H1 (cell line): ENCODE data around the gene GNG12. TPM values are rescaled to one million over a fixed set of nuclear protein-coding genes. Genes with fewer than 3 reads are reported as not detected.

ENCODE experiments used
- CTCF ChIA-PET: fragments of 300-600 bp; sonication (Branson Sonifier 250); formaldehyde crosslinking; loops from one replicate; lab custom pipeline; 2021; ENCODE audit not compliant: partially characterized antibody; lab: Charles Lee
- POLR2A ChIA-PET: fragments of 300-600 bp; sonication (Branson Sonifier 250); formaldehyde crosslinking; loops from one replicate; lab custom pipeline; 2021; ENCODE audit warnings: inconsistent platforms; ENCODE audit not compliant: partially characterized antibody; lab: Charles Lee
- DNase-seq, 2 experiments: peaks; one replicate each; pipeline versions ENCODE4 v3.0.0 to v3.0.0-alpha.2; 2010 to 2022; ENCODE audit warnings: low spot score in 2 of 2, low read depth in 1 of 2, mixed read lengths in 1 of 2
- FAIRE-seq: peaks from 2 replicates; lab custom pipeline; 2011; peaks lifted over from hg19 to GRCh38; lab: Jason Lieb, UNC
- H2AFZ ChIP-seq: 2 replicates; pipeline ENCODE4 v1.8.1; 2012; ENCODE audit warnings: low read length, inconsistent platforms
- H2AK5ac ChIP-seq: 2 replicates; pipeline ENCODE4 v1.6.1; 2013; ENCODE audit warnings: low read depth, low read length
- H2BK120ac ChIP-seq: replicated peaks from 2 replicates; pipeline ENCODE3; 2013; ENCODE audit warnings: low read depth, low read length, inconsistent platforms
- H2BK12ac ChIP-seq: 2 replicates; pipeline ENCODE4 v1.6.1; 2013; ENCODE audit warnings: low read depth, low read length
- H2BK15ac ChIP-seq: 2 replicates; pipeline ENCODE4 v1.6.1; 2013; ENCODE audit warnings: low read length
- H2BK20ac ChIP-seq: 2 replicates; pipeline ENCODE4 v1.6.1; 2013; ENCODE audit warnings: low read length
- H2BK5ac ChIP-seq: 2 replicates; pipeline ENCODE4 v1.6.1; 2013; ENCODE audit warnings: low read depth, low read length
- H3K14ac ChIP-seq: 2 replicates; pipeline ENCODE4 v1.6.1; 2013; ENCODE audit warnings: inconsistent platforms; ENCODE audit not compliant: insufficient read length
- H3K18ac ChIP-seq: 2 replicates; pipeline ENCODE4 v1.6.1; 2013; ENCODE audit warnings: low read length; ENCODE audit errors: extremely low read depth
- H3K23ac ChIP-seq: 2 replicates; pipeline ENCODE4 v1.6.1; 2013; ENCODE audit warnings: inconsistent platforms; ENCODE audit not compliant: insufficient read length
- H3K23me2 ChIP-seq: 2 replicates; pipeline ENCODE4 v1.6.1; 2013; ENCODE audit warnings: low read depth, low read length
- H3K27ac ChIP-seq: 2 replicates; pipeline ENCODE4 v1.6.1; 2011; ENCODE audit warnings: low read depth, low read length, inconsistent platforms
- H3K27me3 ChIP-seq, 4 experiments: replicated peaks in 1 of 4; 1 replicate in 1 of 4; 2 replicates in 3 of 4; pipeline versions ENCODE4 v1.6.1 to v1.8.1; 2011 to 2013; ENCODE audit warnings: low read length in 3 of 4, mild to moderate bottlenecking in 3 of 4, inconsistent platforms in 2 of 4, mixed read lengths in 2 of 4, moderate library complexity in 1 of 4; ENCODE audit not compliant: control insufficient read depth in 3 of 4, insufficient read depth in 3 of 4; ENCODE audit errors: extremely low read depth in 1 of 4
- H3K36me3 ChIP-seq, 4 experiments: 2 replicates each; pipeline versions ENCODE4 v1.6.1 to v1.8.1; 2011 to 2013; ENCODE audit warnings: mild to moderate bottlenecking in 4 of 4, low read length in 3 of 4, moderate library complexity in 2 of 4, control low read depth in 1 of 4, inconsistent platforms in 1 of 4; ENCODE audit not compliant: insufficient read depth in 4 of 4, control insufficient read depth in 2 of 4
- H3K4ac ChIP-seq: replicated peaks from 2 replicates; pipeline ENCODE3; 2013; ENCODE audit warnings: low read length, low read depth, mixed read lengths, inconsistent platforms; ENCODE audit not compliant: insufficient read length
- H3K4me1 ChIP-seq, 4 experiments: replicated peaks in 1 of 4; 1 replicate in 1 of 4; 2 replicates in 3 of 4; pipeline versions ENCODE4 v1.6.1 to v1.8.1; 2011 to 2013; ENCODE audit warnings: low read length in 3 of 4, inconsistent platforms in 2 of 4, mixed read lengths in 1 of 4; ENCODE audit not compliant: insufficient read depth in 4 of 4, control insufficient read depth in 3 of 4
- H3K4me2 ChIP-seq, 2 experiments: 2 replicates each; pipeline versions ENCODE4 v1.6.1 to v1.8.1; 2011 to 2013; ENCODE audit warnings: low read depth in 2 of 2, low read length in 2 of 2, control low read depth in 1 of 2, inconsistent platforms in 1 of 2, mild to moderate bottlenecking in 1 of 2; ENCODE audit not compliant: insufficient read depth in 1 of 2
- H3K4me3 ChIP-seq, 4 experiments: fragments of 200-600, 300-600 bp in 1 of 4; sonication (generic), shearing (Covaris generic), sonication (Bioruptor Twin) in 1 of 4; 2 replicates each; pipeline versions ENCODE4 v1.5.1 to v1.8.1; 2011 to 2016; ENCODE audit warnings: low read length in 4 of 4, low read depth in 3 of 4, control low read depth in 2 of 4, inconsistent platforms in 2 of 4, mild to moderate bottlenecking in 2 of 4, mixed read lengths in 1 of 4, moderate library complexity in 1 of 4; ENCODE audit not compliant: insufficient read depth in 2 of 4; ENCODE audit errors: extremely low read depth in 1 of 4
- H3K56ac ChIP-seq: replicated peaks from 2 replicates; pipeline ENCODE3; 2013; ENCODE audit warnings: low read depth, mild to moderate bottlenecking, mixed read lengths, low read length, inconsistent platforms; ENCODE audit not compliant: insufficient read length
- H3K79me1 ChIP-seq: 2 replicates; pipeline ENCODE4 v1.6.1; 2013; ENCODE audit warnings: low read depth, low read length, control low read depth
- H3K79me2 ChIP-seq, 2 experiments: 2 replicates each; pipeline versions ENCODE4 v1.6.1 to v1.8.1; 2012 to 2013; ENCODE audit warnings: low read length in 2 of 2, mild to moderate bottlenecking in 2 of 2, inconsistent platforms in 1 of 2; ENCODE audit not compliant: insufficient read depth in 2 of 2, control insufficient read depth in 1 of 2
- H3K9ac ChIP-seq, 4 experiments: replicated peaks in 1 of 4; 1 replicate in 1 of 4; 2 replicates in 3 of 4; pipeline versions ENCODE4 v1.6.1 to v1.8.1; 2011 to 2013; ENCODE audit warnings: low read depth in 3 of 4, low read length in 3 of 4, control low read depth in 2 of 4, mild to moderate bottlenecking in 2 of 4, moderate library complexity in 2 of 4, inconsistent platforms in 1 of 4; ENCODE audit errors: extremely low read depth in 1 of 4
- H3K9me3 ChIP-seq, 2 experiments: 2 replicates each; pipeline versions ENCODE4 v1.6.1 to v1.8.1; 2012 to 2013; ENCODE audit warnings: mild to moderate bottlenecking in 2 of 2, moderate library complexity in 2 of 2, control low read depth in 1 of 2, inconsistent platforms in 1 of 2, low read depth in 1 of 2, low read length in 1 of 2, mixed read lengths in 1 of 2; ENCODE audit not compliant: insufficient read depth in 2 of 2
- H4K20me1 ChIP-seq, 2 experiments: replicated peaks in 1 of 2; 2 replicates each; pipeline versions ENCODE3 to v1.8.1; 2011 to 2013; ENCODE audit warnings: inconsistent platforms in 2 of 2, low read length in 2 of 2, mild to moderate bottlenecking in 1 of 2; ENCODE audit not compliant: insufficient read depth in 2 of 2, control insufficient read depth in 1 of 2
- H4K5ac ChIP-seq: 2 replicates; pipeline ENCODE4 v1.6.1; 2013; ENCODE audit warnings: low read length, low read depth, mixed read lengths, inconsistent platforms; ENCODE audit not compliant: insufficient read length
- H4K8ac ChIP-seq: 2 replicates; pipeline ENCODE4 v1.8.0; 2013; ENCODE audit warnings: mild to moderate bottlenecking, moderate library complexity, low read length, inconsistent platforms; ENCODE audit not compliant: insufficient read depth; ENCODE audit errors: extremely low read depth
- H4K91ac ChIP-seq: replicated peaks from 2 replicates; pipeline ENCODE3; 2013; ENCODE audit warnings: low read length, mixed read lengths, inconsistent platforms; ENCODE audit not compliant: insufficient read length
- TBP ChIP-seq: IDR thresholded peaks from 2 replicates; pipeline ENCODE4 v1.6.1; 2011; ENCODE audit warnings: low read depth, low read length, improper control_type of control experiment
- WGBS, 2 experiments: shearing (Covaris generic) in 1 of 2; methylation state at CpG; one replicate each; pipeline versions ENCODE4 v1.1.6 to v1.1.7; 2013 to 2015; ENCODE audit warnings: low lambda C conversion rate in 2 of 2, mixed read lengths in 2 of 2, inconsistent platforms in 1 of 2, low coverage in 1 of 2, missing lambda C conversion rate in 1 of 2; ENCODE audit not compliant: insufficient replicate concordance in 2 of 2, insufficient coverage in 1 of 2, insufficient read length in 1 of 2; ENCODE audit errors: extremely low coverage in 1 of 2, missing lambda C conversion rate in 1 of 2; 5-methylcytosine and 5-hydroxymethylcytosine counted together
- polyA plus RNA-seq, 7 experiments: library from polyadenylated mRNA; depleted of rRNA in 3 of 7; stranded (reverse) in 5 of 7; unstranded in 2 of 7; fragments of >200 nt in 5 of 7; fragments of 200-250 nt in 2 of 7; gene quantifications; 1 replicate in 5 of 7; 2 replicates in 1 of 7; 4 replicates in 1 of 7; pipeline versions ENCODE4 v1.2.1 to v1.2.3, GENCODE V29; 2011 to 2013; ENCODE audit warnings: missing spikeins in 2 of 7, mixed read lengths in 2 of 7
- total RNA-seq: library from RNA; stranded (reverse); fragmentation: NEBNext Ultra II Directional; extraction: Animal tissue kit (Norgen Biotek cat#: 25700); gene quantifications from 2 replicates; pipeline ENCODE4 v1.2.1, GENCODE V29; 2021

GNG12 gene
- total and polyA plus RNA-seq, 2 of the 8 experiments (the other 6 are each of a cell fraction or from before 2014, with no cell fraction given): 11.4 to 35.8 TPM

DNA sequence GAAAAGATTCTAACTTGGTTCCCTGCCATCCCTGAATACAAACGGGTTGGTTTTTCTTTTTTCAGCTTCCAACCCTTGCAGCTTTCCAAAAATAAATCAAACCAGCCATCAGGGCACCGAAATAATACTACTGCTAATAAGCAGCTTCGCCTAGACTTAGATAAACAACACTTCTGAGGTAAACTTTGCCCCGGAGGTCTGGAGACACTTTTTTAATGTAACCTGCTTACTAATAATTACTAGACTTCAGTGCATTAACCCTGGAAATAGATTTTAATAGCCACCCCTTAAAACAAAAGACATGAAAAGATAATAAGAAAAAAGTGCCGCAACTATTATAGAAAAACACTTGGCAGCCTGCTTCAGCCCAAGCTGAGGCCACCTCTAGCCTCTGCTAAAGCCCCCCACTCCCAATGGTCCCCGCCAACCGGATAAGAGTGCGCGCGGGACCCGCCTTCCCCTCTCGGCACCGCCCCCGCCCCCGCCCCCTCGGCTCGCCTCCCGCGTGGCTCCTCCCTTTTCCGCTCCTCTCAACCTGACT is 148.7 kb downstream of the GNG12 start:
- Histone ChIP-seq H2BK120ac (no peak overlapping the region), H3K79me2 (peaks cover 0 to 10% of the 10 kb centered on the region in 2 experiments; a peak in 2 of 4 replicates), H3K9ac (no peak overlapping the region), H2BK20ac (no peak overlapping the region), H3K4me1 (peaks cover 0 to 9% (median 5%) of the 10 kb centered on the region in 4 experiments; a peak in 5 of 7 replicates), H3K27ac (no peak overlapping the region), H3K4ac (no peak overlapping the region), H4K91ac (no peak overlapping the region), H2BK15ac (no peak overlapping the region), H4K20me1 (peaks cover 0 to 2% of the 10 kb centered on the region in 2 experiments), H3K36me3 (peaks cover 0 to 22% (median 6%) of the 10 kb centered on the region in 4 experiments; a peak in 4 of 8 replicates), H4K5ac (no peak overlapping the region), H2BK5ac (no peak overlapping the region), H3K14ac (no peak overlapping the region), H3K23ac (no peak overlapping the region), H3K79me1 (no peaks in the 10 kb centered on the region), H2AK5ac (no peak overlapping the region), H3K18ac (no peak overlapping the region), H3K9me3 (no peaks in the 10 kb centered on the region), H3K56ac (no peak overlapping the region), H3K4me3 (peak overlapping the region in 1 of 4 experiments; percentile 27; a peak in 1 of 8 replicates), H3K23me2 (peaks cover 6% of the 10 kb centered on the region; the same call in 1 of the 2 replicates), H4K8ac (no peak overlapping the region), H2AFZ (peak overlapping the region; percentile 85), H3K4me2 (no peak overlapping the region; a peak in 1 of 4 replicates), H2BK12ac (no peak overlapping the region), H3K27me3 (no peaks in the 10 kb centered on the region)
- FAIRE-seq (no peak), DNase-seq (no peak)
- ChIA-PET POLR2A (interaction anchor here (0.5 to 4.7 kb wide), 23 partner anchors 11 to 754 kb away, joined by 3 to 34 read pairs (median 4); partner anchors contain the start of gene SERBP1), CTCF (interaction anchor here (0.6 to 3.5 kb wide), 17 partner anchors 9 to 153 kb away, joined by 3 to 14 read pairs (median 4); no protein-coding TSS in a partner anchor)
- WGBS, 2 experiments: 19% methylated on average over 15 of the region's 20 CpGs; no CpG with 5 or more reads in 1 of the 2 experiments
- TF ChIP-seq TBP: no peak
